Endothelial cell of umbilical vein (primary cell): ENCODE results near the gene ADCY2. TPM values are rescaled to one million over a fixed set of nuclear protein-coding genes. Genes with fewer than 3 reads are reported as not detected.

Experiments used
- BruUV-seq: library from RNA; stranded (reverse); fragments of 400-500 nt; replicated peaks from 2 replicates; lab custom pipeline; 2021; lab: Mats Ljungman, UMichigan
- CTCF ChIA-PET: fragments of 300-600, 350-600 bp; sonication (Branson Sonifier 250); formaldehyde crosslinking; loops from one replicate; lab custom pipeline; 2021; ENCODE audit warnings: antibody characterized with exemption, inconsistent platforms; lab: Charles Lee
- POLR2A ChIA-PET: fragments of 300-600, 350-600 bp; sonication (Branson Sonifier 250); formaldehyde crosslinking; loops from one replicate; lab custom pipeline; 2021; ENCODE audit warnings: antibody characterized with exemption, inconsistent platforms; lab: Charles Lee
- DNase-seq: peaks from one replicate; pipeline ENCODE4 v3.0.0-alpha.2; 2011; ENCODE audit warnings: low read depth, low spot score
- FAIRE-seq: peaks from 2 replicates; lab custom pipeline; 2011; peaks lifted over from hg19 to GRCh38; lab: Jason Lieb, UNC
- H2AFZ ChIP-seq: 2 replicates; pipeline ENCODE4 v1.6.0; 2012; ENCODE audit warnings: low read depth, low read length, control low read depth, inconsistent platforms
- H3K27ac ChIP-seq: 2 replicates; pipeline ENCODE4 v1.5.1; 2011; ENCODE audit warnings: low read depth, mild to moderate bottlenecking, control low read depth, low read length, moderate library complexity; ENCODE audit not compliant: insufficient read depth
- H3K27me3 ChIP-seq, 2 experiments: 2 replicates each; pipeline versions ENCODE4 v1.6.0 to v1.6.1; 2011; ENCODE audit warnings: low read length in 2 of 2, mixed read lengths in 1 of 2; ENCODE audit not compliant: control insufficient read depth in 2 of 2, insufficient read depth in 2 of 2
- H3K36me3 ChIP-seq, 2 experiments: 2 replicates in 1 of 2; 3 replicates in 1 of 2; pipeline ENCODE4 v1.5.1; 2011; ENCODE audit warnings: low read length in 2 of 2, mild to moderate bottlenecking in 1 of 2, moderate library complexity in 1 of 2; ENCODE audit not compliant: control insufficient read depth in 2 of 2, insufficient read depth in 2 of 2; ENCODE audit errors: extremely low read depth in 1 of 2
- H3K4me1 ChIP-seq: 3 replicates; pipeline ENCODE4 v1.5.1; 2011; ENCODE audit warnings: mild to moderate bottlenecking, low read length; ENCODE audit not compliant: control insufficient read depth, insufficient read depth; ENCODE audit errors: extremely low read depth
- H3K4me2 ChIP-seq: 2 replicates; pipeline ENCODE4 v1.6.1; 2011; ENCODE audit warnings: low read length, control low read depth, mixed read lengths; ENCODE audit not compliant: insufficient read depth
- H3K4me3 ChIP-seq, 3 experiments: fragments of 200-600 bp in 1 of 3; sonication (generic), shearing (Covaris generic) in 1 of 3; replicated peaks in 1 of 3; 2 replicates each; pipeline ENCODE4 v1.5.1; 2011 to 2016; ENCODE audit warnings: control low read depth in 3 of 3, low read length in 3 of 3, mild to moderate bottlenecking in 2 of 3, inconsistent platforms in 1 of 3, low read depth in 1 of 3, moderate library complexity in 1 of 3; ENCODE audit not compliant: insufficient read depth in 1 of 3
- H3K79me2 ChIP-seq: 2 replicates; pipeline ENCODE4 v1.6.0; 2012; ENCODE audit warnings: low read length, inconsistent platforms; ENCODE audit not compliant: control insufficient read depth, insufficient read depth
- H3K9ac ChIP-seq: replicated peaks from 2 replicates; pipeline ENCODE3; 2011; ENCODE audit warnings: low read length, control low read depth; ENCODE audit not compliant: insufficient read depth; ENCODE audit errors: extremely low read depth
- H3K9me1 ChIP-seq: replicated peaks from 3 replicates; pipeline ENCODE4 v1.6.0; 2011; ENCODE audit warnings: mild to moderate bottlenecking, low read length; ENCODE audit not compliant: control insufficient read depth, insufficient read depth; ENCODE audit errors: extremely low read depth
- H3K9me3 ChIP-seq: replicated peaks from 2 replicates; pipeline ENCODE4 v1.5.1; 2012; ENCODE audit warnings: low read length, inconsistent platforms; ENCODE audit not compliant: control insufficient read depth, insufficient read depth
- H4K20me1 ChIP-seq: replicated peaks from 2 replicates; pipeline ENCODE3; 2011; ENCODE audit warnings: mild to moderate bottlenecking, low read length; ENCODE audit not compliant: control insufficient read depth, insufficient read depth; ENCODE audit errors: extremely low read depth
- CTCF ChIP-seq, 2 donors: IDR thresholded peaks; 1 replicate in 1 of 2; 2 replicates in 1 of 2; pipeline ENCODE4 v1.5.1; 2011; ENCODE audit warnings: low read length in 2 of 2, mild to moderate bottlenecking in 2 of 2, moderate library complexity in 2 of 2, control low read depth in 1 of 2, inconsistent platforms in 1 of 2, low read depth in 1 of 2; ENCODE audit not compliant: insufficient read depth in 1 of 2; ENCODE audit errors: extremely low read depth in 1 of 2
- EZH2 ChIP-seq: IDR thresholded peaks from 2 replicates; pipeline ENCODE4 v1.6.1; 2012; ENCODE audit warnings: borderline replicate concordance, low read depth, mild to moderate bottlenecking, moderate library complexity, low read length, inconsistent platforms; ENCODE audit not compliant: severe bottlenecking
- FOS ChIP-seq: IDR thresholded peaks from 2 replicates; pipeline ENCODE4 v1.6.1; 2011; ENCODE audit warnings: mild to moderate bottlenecking, low read length, moderate library complexity, borderline replicate concordance; ENCODE audit not compliant: insufficient read depth
- GATA2 ChIP-seq: IDR thresholded peaks from 2 replicates; pipeline ENCODE4 v1.7.0; 2011; ENCODE audit warnings: low read depth, mild to moderate bottlenecking, moderate library complexity, mixed read lengths, low read length; ENCODE audit not compliant: insufficient read length, insufficient read depth
- JUN ChIP-seq: IDR thresholded peaks from 2 replicates; pipeline ENCODE4 v1.6.1; 2011; ENCODE audit warnings: borderline replicate concordance, low read depth; ENCODE audit not compliant: insufficient read length, insufficient read depth
- MYC ChIP-seq: IDR thresholded peaks from one replicate; pipeline ENCODE4 v1.6.1; 2011; ENCODE audit warnings: mild to moderate bottlenecking, low read depth, low read length
- POLR2A ChIP-seq: IDR thresholded peaks from 2 replicates; pipeline ENCODE4 v1.6.1; 2012; ENCODE audit warnings: low read depth, mild to moderate bottlenecking, control low read depth, low read length
- POLR2AphosphoS5 ChIP-seq: IDR thresholded peaks from 2 replicates; pipeline ENCODE4 v1.6.1; 2012; ENCODE audit warnings: low read depth, mild to moderate bottlenecking, control low read depth, low read length, moderate library complexity; ENCODE audit not compliant: insufficient read depth
- dilution Hi-C: fragments of 300-500 bp; cut with MboI; formaldehyde crosslinking; loops from one replicate; pipeline ENCODE4 v1.15.0; 2019; ENCODE audit warnings: low sequenced_read_pairs; ENCODE audit not compliant: extremely low pct_ligation_motif_present
- intact Hi-C: fragments of 100-400 bp; cut with micrococcal nuclease; formaldehyde crosslinking; loops from one replicate; pipeline ENCODE4 v1.10.0; 2022
- polyA plus RNA-seq, 4 experiments: library from polyadenylated mRNA; depleted of rRNA in 3 of 4; stranded (reverse) in 3 of 4; unstranded in 1 of 4; fragments of >200 nt; gene quantifications; 2 replicates each; pipeline versions ENCODE4 v1.2.1 to v1.2.3, GENCODE V29; 2011 to 2012; ENCODE audit warnings: missing spikeins in 1 of 4
- total RNA-seq: library from RNA; stranded (reverse); gene quantifications from 2 replicates; pipeline ENCODE4 v1.2.3, GENCODE V29; 2021
- TF ChIP-seq, protein P1 (sequence below): IDR thresholded peaks from 2 replicates; pipeline ENCODE4 v1.6.1; 2011; ENCODE audit not compliant: insufficient read depth, insufficient read length

The ADCY2 gene
- total and polyA plus RNA-seq, 2 donors (not counting 3 experiments of a cell fraction or from before 2014, with no cell fraction given) = under 0.01 TPM; not detected in 1

DNA sequence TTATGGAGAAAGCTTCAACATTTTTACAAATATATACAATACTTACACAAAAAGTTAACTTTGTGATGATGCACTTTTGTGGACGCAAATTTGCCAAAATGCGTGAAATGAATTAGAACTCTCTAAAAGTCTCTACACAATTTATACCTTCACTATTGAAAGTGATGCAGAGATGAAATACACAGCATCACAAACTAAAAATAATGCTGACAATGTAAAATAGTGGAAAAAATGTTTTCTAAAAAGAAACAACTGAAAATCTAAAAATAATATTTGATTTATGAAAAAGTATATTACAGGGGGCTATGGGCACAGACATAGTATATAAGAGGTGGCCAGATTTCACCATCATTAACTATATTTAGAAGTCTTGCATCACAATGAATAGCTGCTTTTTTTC lies 188.8 kb downstream of the ADCY2 start:
- FAIRE-seq (no peak), DNase-seq (no peak)
- Histone ChIP-seq H3K9me1 (no peaks in the 10 kb centered on the region), H3K9ac (no peak overlapping the region), H3K9me3 (peaks cover 2% of the 10 kb centered on the region), H3K36me3 (no peaks in the 10 kb centered on the region), H3K4me3 (no peak overlapping the region), H3K27ac (no peak overlapping the region), H3K27me3 (no peaks in the 10 kb centered on the region), H2AFZ (no peak overlapping the region), H3K4me1 (no peaks in the 10 kb centered on the region), H4K20me1 (no peaks in the 10 kb centered on the region), H3K79me2 (no peaks in the 10 kb centered on the region), H3K4me2 (no peak overlapping the region)
- no TSS peak for BruUV-seq
- CTCF ChIA-PET = no interaction called here
- POLR2A ChIA-PET = no interaction called here
- dilution Hi-C loops = no loop called here
- no peak for TF ChIP-seq FOS
- TF ChIP-seq POLR2AphosphoS5 = no peak
- TF ChIP-seq GATA2 = no peak
- TF ChIP-seq POLR2A = no peak
- no peak for TF ChIP-seq JUN
- TF ChIP-seq CTCF (IDR thresholded peaks at IDR 0.05; ENCODE audit: extremely low read depth in 1 of 2, insufficient read depth in 1 of 2, low read depth in 1 of 2, low read length in 2 of 2) = no peak
- no peak for TF ChIP-seq EZH2
- TF ChIP-seq, protein P1, sequence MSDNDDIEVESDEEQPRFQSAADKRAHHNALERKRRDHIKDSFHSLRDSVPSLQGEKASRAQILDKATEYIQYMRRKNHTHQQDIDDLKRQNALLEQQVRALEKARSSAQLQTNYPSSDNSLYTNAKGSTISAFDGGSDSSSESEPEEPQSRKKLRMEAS = no peak
- TF ChIP-seq MYC = no peak
- intact Hi-C loops = no loop called here
